Stimulated activated CD4-positive, alpha-beta T cell treated with anti-CD3 and anti-CD28 coated beads, Interleukin-12 subunit alpha, Interleukin-12 subunit beta, amount 100 ng/mL, for 24 hours (primary cell): ENCODE results near the gene SP140.
A peak's percentile ranks its signal among the peaks of the same experiment; 100 is the strongest.
"Not testable (repeated sequence)": the region's sequence is repeated elsewhere in the genome, so short reads cannot be mapped to it uniquely, and the experiment has no call there.

Experiments
- DNase-seq, 2 experiments: peaks; one replicate each; pipeline ENCODE4 v3.0.0-alpha.2; 2020; ENCODE audit warnings: low read depth in 2 of 2

SP140 gene

DNA sequence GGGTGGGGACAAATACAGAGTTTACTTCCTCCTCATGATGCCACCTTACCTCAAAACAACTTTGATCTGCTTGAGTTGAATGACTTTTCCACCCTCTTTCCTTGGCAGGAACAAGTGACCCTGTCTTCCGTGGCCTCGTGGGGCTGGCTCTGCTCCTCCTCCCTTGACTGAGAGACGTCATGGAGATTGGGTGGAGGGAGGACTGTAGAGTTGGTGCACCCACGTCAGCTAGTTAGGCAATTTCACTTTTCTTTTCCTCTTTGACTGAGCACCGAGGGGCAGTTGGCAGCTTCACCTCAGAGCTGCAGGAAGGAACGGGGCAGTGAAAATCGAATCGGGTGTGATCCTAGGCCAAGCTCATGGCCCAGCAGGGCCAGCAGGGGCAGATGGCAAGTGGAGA lies at the start of gene SP140:
TSS of gene SP140 (plus strand) at position 251 of the 400 bp plus-strand sequence. CDS start at position 360, 109 bp downstream.
- peak; percentile 65 to 67 for DNase-seq

DNA sequence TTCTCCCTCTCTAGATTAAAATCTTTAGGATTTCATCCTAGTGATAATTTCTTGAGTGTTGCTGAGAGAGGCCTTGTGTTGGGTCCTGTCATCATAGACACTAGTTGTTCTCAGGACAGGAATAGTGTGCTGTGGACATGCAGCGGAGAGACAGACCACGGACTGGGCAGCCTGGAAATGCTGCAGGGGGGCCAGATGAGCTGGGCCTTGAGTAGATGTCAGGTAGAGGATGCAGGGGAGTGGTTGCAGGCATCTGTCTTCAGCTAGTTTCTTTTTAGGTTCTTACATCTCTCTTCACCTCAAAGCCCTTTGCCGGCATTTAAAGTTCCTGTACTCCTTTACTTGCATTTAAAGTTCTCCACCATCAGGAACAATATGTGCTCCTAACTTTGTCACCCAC lies 48.5 kb upstream of the SP140 start:
- no peak for DNase-seq

DNA sequence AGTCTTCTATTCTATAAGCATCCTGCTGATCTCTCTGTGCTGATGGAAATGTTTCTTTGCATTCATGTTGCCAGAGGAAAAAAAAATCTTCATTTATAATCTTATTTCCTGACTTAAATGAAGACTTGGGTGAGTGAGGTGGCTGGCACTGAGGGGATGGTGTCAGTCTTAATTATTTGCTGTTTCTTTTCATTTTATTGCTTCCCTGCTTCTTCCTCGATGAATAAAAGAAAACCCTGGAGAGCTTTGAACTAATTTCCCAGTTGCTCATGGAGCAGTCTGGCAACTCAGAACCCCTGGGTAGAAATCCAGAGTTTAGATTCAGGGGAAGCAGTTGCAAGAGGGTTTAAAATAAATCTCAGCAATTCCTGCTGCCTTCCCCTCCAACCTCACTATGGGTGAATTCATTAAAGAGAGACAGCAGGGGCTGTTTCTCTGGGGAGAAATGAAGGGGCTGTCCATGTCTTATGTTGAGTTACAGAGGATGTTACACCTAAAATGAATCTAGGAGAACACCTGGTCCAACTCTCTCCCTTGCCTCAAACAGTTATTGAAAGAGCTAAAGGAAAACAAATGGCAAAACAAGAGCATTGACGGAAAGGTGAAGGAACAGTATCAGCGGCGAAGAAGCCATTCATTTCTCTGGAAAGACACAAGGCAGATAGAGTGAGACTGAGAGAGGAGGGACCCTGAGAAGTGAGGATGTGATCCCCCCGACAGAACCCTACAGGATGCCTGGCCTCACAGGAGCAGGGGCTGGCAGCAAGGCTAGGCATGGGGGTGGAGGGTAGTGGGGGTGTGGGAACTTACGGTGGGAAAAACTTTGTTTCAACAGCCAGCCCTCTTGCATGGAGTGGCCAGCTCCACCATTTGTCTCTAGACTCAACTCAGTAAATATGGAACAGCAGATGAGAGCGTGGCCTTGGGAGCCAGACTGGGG lies 46.7 kb upstream of the SP140 start:
- no peak for DNase-seq

DNA sequence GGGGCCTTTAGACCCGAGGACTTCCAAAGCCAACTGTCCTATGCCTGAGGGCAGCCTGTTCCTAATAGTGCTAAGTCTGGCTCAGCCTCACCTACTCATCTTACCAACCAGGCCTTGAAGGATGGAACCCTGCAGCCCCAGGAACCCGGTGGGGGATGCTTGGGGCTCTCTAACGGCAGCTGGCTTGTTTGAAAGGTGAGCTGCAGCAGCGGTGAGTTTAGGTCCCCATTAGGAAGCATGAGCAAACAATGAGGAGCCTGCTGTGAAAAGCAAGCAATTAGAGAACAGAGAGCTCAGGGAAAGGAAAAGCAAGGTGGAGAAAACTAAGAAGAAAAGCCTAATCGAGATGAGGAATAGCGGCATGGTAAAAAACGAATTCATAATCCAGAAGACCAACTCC lies 45.6 kb upstream of the SP140 start:
- DNase-seq, result no peak

DNA sequence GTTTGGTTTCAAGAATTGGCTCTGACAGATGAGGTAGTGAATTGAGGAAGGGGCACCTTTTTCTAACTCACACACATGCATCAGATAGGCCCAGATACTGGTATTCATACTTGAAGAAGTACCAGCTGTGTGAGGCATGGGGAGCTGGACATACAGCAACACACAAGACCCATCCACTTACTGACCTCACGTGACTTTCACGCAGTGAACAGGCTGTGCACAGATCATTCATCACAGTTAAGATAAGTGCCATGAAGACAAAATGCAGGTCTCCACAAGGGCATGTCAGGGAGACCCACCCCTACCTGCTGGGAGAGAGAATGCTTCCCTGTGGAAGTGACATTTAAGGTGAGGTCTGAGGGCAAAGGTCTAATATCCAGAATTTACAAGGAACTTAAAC lies 44.3 kb upstream of the SP140 start:
- DNase-seq, result no peak

DNA sequence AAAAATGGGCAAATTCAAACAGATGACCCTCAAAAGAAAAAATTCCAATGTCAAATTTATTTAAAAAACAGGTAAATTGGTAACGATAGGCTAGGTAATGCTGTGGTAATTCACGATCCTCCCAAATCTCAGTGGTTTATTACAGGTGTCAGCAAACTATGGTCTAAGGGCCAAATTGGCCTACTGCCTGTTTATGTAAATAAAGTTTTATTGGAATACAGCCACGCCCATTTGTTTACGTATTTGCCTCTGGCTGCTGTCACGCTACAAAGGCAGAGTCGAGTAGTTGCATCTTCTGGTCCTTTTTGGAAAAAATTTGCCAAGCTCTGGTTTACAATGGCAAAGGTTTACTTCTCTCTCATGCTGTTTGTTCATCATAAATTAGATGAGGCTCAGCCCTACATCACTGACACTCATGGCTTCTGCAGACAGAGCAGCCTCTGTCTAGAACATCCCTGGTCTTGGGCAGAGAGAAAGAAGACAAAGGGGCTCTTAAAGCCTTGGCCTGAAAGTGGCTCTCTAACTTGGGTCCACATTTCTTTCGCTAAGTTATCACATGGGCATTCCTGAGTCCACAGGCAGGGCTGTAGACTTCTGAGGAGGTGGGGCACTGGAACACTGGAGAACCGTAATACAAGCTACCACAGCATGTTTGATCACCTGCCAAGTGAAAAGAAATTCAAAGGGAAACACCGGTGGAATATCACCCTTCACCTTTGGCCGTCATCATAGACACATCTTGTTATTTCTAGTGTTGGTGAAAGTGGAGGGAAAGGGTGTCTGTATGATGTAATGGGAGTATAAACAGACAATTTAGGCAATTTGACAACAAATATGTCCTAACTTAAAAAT lies 40.6 kb upstream of the SP140 start:
- DNase-seq, result no peak

DNA sequence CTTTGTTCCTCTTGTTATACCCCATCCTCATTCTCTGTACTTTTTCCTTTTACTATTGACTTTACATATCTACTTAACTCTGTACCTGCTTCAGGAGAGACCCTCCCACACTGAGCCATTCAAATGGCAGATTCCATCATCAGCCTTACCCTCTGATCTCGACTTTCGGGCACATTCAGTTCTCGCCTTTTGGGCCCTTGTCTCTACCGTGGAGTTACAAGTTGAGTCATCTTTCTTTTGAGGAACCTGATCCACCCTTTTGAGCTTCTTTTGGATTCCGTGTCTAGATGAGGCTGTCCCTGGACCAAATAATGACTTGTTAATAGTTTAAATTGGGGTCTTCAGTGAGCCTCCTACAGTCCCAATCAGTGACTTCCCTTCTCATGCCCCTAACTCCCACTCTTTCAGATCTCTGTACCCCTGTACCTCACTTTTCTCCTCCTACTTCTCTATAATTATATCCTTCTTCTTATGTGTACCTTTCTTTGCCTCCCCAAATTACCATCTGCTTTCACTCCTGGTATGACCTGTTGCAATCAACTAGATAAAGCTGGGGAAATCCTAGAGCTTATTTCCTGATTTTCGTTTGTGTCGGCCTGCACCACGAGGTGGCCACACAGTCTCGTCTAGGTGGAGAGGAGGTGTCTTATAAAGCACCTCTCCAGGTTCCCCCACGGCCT lies 23.0 kb upstream of the SP140 start:
- DNase-seq, result no peak

DNA sequence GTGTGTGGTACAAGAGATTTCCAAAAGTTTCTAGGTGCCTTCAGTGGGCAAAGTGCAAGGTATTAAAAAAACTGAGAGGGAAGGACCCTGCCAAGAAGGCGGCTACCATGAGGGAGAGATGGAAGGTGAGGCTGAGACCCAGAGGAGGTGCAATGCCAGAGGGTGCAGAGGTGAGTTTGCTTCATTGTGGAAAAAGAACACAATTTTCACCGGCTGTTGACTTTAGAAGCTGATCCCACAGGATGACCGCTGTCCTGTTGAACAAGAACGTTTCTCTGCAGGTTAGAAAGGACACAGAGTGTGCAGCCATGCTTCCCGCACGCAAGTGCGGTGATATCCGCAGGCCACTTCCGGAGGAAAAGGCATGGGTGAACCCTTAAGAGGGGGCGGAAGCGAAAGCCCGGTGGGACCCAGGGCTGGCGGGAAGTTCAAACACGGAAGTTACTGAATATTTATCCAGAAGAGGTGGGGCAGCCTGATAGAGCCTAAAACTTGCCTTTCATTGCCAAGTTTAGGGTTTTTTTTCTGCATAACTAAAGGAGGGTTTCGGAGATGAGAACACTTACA lies 22.3 kb upstream of the SP140 start:
- DNase-seq, result no peak

DNA sequence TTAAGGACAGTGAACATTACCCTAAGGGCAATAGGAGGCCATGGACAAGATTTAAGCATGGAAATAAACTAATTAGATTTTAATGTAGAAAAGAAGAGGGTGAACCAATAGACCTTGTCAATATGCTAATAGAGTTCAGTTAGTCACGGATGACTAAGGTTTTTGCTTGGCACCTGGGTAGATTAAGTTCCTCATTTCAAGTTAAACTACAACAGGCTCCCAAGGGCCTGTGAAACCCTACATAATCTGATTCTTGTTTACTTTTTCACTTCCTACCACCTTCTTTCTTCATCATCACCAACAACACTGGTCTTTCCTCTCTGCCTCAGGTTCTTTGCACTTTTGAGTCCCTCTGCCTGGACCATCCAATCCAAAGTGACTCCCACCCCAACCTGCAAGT lies 20.5 kb upstream of the SP140 start:
- DNase-seq, result no peak

DNA sequence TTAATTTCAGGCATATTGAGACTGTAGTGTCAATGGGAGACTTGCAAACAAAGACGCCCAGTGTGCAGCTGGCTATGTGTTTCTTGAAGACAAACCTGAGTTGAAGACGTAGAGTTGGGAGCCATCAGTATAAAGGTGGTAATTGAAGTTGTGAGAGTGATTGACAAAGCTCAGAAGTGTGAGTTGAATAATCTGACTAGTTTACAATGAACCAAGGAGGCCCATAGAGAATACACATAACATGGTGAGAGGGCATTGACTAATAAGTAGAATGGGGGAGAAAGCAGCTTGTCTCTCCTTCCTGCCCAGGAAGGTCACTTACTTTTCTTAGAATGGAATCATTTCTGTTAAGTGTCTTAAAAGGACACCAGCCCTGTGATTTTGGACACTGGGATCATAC lies 19.8 kb upstream of the SP140 start:
- DNase-seq, result no peak

DNA sequence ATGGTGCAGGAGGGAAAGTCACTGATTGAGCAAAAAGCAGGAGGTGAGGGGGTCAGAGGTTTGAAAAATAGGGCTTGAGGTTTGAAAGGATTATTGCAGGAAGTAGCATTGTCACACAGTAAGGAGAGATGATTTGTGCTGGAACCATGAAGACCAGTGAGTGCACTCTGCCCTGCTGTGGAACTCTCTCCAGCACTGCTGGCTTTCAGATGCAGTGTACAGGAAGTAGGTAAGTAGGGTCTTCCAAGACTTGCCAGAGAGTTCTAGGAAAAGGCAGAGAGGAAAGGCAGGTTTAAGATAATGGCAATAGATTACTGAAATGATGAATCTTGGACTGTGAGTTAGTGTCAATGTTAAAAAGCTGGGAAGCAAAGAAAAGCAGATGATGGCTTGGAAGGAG lies 17.0 kb upstream of the SP140 start:
- no peak for DNase-seq

DNA sequence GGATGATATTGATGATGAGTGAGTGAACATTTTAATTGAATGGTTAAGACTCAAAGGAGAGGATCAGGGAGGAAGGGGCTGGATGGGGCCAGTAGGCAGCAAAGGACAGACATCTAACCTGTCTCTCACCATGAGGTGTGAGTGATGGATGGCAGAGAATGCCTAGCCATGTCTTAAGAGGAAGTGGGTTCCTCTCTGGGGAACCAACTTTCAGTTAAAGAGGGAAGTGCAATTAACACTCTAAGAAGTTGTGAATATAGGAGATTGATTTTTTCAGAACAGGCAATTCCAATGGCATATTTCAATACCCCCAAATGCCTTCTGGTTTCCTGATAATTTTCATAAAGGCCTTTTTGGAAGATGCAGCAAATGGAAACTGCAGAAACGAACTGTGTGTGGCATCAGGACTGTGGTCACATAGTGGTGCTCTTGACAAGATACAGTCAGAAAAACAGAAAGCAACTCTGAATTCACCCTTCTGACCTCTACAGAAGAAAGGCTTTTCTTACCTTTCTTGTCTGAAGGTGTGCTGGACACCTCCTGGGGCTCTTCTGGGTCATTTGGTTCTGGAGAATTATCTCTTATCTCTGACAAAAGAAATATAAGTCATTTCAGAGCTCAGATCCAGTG lies 16.0 kb upstream of the SP140 start:
- no peak for DNase-seq

DNA sequence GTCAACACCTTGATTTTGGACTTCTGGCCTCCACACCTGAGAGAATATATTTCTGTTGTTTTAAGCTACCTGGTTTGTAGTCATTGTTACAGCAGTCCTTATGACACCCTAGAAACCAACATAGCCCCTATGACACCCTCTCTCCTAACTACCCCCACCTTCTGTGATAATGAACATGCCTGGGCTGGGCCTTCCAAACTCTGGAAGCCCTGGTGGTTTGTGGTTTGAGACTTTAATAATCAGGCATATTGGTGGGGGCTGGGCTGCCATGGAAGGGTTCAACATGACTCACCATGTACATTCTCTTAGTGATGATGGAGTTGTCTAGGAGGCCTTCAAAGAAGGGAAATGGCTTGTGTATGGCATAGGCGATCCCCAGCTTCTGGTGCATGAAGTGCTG lies 9.0 kb upstream of the SP140 start:
- no peak for DNase-seq

DNA sequence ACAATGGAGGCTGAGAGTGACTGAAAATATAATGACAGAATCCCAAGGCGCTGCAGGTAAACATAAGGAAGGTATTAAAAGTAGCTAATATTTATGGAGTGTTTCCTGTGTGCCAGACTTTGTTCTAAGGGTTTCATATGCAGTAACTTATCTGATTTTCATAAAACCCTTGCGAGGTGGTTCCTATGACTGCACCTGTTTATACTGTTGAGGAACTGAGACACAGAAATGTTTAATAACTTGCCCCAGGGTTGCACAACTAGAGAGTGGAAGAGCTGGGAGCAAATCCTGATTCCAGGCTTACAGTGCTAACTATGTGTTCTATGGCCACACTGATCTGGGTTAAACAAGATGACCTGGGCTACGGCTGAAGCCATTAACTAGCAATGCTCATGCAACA lies 8.1 kb upstream of the SP140 start:
- no peak for DNase-seq

DNA sequence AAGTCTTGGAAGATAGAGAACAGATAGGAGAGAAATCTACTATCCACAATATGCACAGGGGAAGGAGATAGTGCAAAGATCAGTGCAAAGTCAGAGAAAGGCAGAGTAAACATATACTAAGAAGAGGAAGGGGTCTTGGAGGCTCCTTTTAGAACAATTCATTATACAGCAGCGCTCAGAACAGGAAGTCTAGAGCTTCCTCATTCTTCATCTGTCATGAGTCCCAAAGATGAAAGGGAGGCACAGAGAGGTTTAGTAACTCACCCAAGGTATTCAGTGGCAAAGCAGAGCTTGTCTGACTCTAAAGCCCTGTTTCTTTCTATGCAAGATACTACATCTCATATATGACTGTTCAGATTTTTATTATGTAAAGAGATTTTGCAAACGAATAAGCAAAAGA lies 7.1 kb upstream of the SP140 start:
- no peak for DNase-seq

DNA sequence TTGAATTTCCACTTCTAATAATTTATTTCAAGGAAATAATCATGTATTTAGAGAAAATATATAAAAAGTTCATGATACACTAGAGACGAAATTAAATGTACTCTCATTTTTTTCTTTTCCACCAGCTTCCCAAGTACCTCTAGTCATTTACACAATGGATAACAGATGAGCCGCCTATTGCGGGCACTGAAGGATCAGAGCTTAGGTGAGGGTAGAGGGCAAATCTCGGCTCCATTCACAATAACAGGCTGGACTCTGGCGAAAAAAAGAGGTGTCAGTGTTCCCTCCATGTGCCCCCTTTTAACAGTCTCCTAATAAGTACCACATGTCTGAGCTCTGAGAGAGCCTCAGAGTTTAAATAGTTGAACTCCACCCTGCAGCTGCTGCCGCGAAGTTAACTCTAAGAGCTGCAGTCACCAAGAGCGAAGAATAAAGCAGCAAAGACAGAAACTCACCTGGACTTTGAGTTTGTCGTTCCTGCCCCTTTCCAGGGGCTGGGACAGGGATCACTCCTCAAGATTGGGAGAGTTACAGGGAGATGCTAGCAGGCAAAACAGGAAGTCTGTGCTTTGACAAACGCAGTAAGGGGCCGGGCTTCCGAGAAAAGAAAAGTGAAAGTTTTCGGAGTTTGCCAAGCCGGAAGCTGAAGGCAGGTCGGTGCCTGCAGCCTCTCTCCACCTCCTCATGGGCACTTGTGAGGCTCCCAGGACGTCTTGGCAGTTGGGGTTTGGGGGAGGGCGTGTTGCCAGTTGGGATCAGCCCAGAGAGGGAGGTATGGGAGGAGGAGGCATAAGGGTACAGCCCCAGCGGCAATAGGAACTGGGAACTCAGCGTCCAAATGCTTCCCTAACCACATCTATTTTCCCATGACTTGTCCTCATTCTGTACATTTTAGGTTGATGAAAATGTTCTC lies 5.9 kb upstream of the SP140 start, which contains the start of gene SP110:
TSS of gene SP110 (minus strand) at position 566 of the 913 bp plus-strand sequence. CDS start 3,057 bp downstream, outside the sequence.
- DNase-seq, result peak; percentile 53 to 69

DNA sequence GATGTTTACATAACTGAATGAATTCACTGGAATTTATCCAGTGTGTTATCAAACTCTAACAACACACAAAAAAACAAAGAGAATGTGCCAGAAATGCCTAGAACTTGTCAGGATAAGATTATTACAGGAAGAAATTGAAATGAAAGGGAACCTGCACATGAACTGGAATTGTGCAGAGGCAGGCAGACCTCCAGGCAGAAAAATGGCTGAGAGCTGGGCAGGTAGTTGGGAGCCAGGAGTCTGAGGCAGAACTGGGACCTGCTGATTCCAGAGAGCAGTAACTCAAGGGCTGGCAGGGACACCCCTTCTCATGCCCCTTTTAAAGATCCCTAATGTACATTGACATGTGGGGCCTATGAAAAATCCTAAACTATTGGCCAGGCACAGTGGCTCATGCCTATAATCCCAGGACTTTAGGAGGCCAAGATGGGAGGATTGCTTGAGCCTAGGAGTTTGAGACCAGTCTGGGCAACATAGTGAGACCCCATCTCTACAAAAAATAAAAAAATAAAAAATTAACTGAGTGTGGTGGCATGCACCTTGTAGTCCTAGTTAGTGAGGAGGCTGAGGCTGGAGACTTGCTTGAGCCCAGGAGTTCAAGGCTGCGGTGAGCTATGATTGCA lies 5.1 kb upstream of the SP140 start:
- DNase-seq, result no peak

DNA sequence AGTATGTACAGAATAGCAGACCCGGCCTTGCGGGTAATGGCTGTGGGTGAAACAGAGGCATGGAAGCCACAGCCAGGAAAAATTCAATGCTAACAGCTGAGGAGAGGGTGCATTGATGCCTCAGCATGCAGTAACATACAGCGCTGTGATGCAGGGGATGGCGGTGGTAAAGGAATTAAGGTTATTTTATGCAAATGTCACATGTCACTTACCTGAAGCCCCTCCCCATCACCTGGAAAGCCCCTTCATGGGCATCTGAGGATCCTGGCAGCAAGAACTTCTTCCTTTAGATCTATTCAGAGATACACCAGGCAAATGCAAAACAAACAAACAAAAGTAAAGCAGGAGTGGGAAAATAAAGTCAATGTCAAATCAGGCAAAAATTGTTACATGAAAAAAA lies 4.0 kb upstream of the SP140 start:
- no peak for DNase-seq

DNA sequence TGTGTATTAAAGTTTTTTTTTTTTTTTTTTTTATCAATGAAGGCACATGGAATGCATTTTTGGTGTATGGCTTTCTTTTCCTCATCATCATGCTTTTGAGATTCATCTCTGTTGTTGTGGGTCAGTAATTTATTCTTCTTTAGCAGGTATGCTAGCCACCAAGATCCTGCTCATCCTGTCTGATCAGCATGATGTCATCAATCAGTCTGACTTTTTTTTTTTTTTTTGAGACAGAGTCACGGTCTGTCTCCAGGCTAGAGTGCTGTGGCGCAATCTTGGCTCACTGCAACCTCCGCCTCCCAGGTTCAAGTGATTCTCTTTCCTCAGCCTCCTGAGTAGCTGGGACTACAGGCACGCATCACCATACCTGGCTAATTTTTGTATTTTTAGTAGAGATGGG lies 2.7 kb upstream of the SP140 start:
- not testable (repeated sequence) for DNase-seq

DNA sequence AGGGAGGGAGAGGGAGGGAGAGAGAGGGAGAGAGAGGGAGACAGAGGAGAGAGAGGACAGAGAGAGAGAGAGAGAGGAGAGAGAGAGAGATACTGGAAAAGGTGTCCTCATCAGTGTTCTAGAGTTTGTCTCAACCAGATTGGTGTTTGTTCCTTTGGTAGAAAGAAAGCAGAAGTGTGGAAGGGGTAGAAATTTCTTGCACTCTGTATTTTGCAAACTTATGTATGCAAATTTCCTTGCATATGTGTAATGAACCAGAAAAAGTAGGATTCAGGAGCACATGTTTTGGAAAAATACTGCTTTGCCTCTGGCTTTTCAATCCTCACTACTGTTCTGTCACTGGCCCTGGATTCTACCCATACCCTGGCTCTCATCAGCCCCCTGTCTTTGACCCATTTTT lies 1.1 kb upstream of the SP140 start:
- no peak for DNase-seq
